Measurements from ENCODE around the gene HIVEP3.

DNA sequence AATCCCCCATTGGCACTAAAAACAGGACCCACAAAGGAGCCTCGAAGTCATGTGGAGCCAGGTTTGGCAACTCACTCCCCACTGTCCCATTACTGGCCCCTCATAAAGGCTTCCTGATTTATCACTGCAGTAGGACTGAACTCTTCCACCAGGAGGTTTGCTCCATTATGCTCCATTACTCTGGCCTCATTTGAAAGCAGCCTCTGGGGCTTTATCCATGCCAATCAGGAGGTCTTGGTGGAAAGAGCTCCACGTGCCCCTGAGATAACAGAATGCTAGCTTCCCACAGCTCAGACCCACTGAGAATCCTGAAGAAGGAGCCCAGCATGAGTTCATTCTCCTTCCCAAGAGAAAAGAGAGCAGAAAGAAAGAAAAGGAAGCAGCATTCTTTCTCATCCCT, 76.4 kb downstream of the HIVEP3 start:
- TF ChIP-seq, protein P1, sequence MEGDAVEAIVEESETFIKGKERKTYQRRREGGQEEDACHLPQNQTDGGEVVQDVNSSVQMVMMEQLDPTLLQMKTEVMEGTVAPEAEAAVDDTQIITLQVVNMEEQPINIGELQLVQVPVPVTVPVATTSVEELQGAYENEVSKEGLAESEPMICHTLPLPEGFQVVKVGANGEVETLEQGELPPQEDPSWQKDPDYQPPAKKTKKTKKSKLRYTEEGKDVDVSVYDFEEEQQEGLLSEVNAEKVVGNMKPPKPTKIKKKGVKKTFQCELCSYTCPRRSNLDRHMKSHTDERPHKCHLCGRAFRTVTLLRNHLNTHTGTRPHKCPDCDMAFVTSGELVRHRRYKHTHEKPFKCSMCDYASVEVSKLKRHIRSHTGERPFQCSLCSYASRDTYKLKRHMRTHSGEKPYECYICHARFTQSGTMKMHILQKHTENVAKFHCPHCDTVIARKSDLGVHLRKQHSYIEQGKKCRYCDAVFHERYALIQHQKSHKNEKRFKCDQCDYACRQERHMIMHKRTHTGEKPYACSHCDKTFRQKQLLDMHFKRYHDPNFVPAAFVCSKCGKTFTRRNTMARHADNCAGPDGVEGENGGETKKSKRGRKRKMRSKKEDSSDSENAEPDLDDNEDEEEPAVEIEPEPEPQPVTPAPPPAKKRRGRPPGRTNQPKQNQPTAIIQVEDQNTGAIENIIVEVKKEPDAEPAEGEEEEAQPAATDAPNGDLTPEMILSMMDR (conservative IDR thresholded peaks at IDR 0.05; ENCODE audit: low read length), result no peak
- no peak for TF ChIP-seq EZH2phosphoT487 (IDR thresholded peaks at IDR 0.05; ENCODE audit: borderline replicate concordance)

Data from Loucy (cell line).